Adrenal gland (tissue), 12 donors: ENCODE measurements around the gene PHYHD1. TPM values are rescaled to one million over a fixed set of nuclear protein-coding genes. Genes with fewer than 3 reads are reported as not detected.

ENCODE experiments used
- DNase-seq, 7 donors: peaks; one replicate each; pipeline ENCODE4 v3.0.0-alpha.2; 2019 to 2020
- H3K27ac ChIP-seq, 5 donors: fragments of 200-600 bp; sonication (generic) in 4 of 5; 1 replicate in 3 of 5; 2 replicates in 2 of 5; pipeline versions ENCODE4 v1.5.1 to v1.8.0; 2016 to 2020; ENCODE audit warnings: mild to moderate bottlenecking in 1 of 5
- H3K27me3 ChIP-seq: fragments of 200-600 bp; 2 replicates; pipeline ENCODE4 v1.8.0; 2021
- H3K36me3 ChIP-seq, 2 donors: fragments of 200-600 bp; replicated peaks in 1 of 2; 1 replicate in 1 of 2; 2 replicates in 1 of 2; pipeline versions ENCODE4 v1.5.1 to v1.8.0; 2018 to 2022
- H3K4me1 ChIP-seq, 2 donors: fragments of 200-600 bp; replicated peaks in 1 of 2; 1 replicate in 1 of 2; 2 replicates in 1 of 2; pipeline versions ENCODE4 v1.5.1 to v1.8.0; 2018 to 2021
- H3K4me3 ChIP-seq, 4 donors: fragments of 200-600 bp; sonication (generic) in 3 of 4; one replicate each; pipeline ENCODE4 v1.5.1; 2016 to 2018
- H3K9me3 ChIP-seq, 3 donors: fragments of 200-600 bp; sonication (generic) in 1 of 3; replicated peaks in 1 of 3; 1 replicate in 2 of 3; 2 replicates in 1 of 3; pipeline versions ENCODE4 v1.5.1 to v1.8.0; 2016 to 2021
- POLR2A ChIP-seq, 2 donors: fragments of 450-650 bp; IDR thresholded peaks; one replicate each; pipeline ENCODE4 v1.6.1; 2017; ENCODE audit warnings: antibody characterized with exemption in 2 of 2, mild to moderate bottlenecking in 2 of 2, moderate library complexity in 1 of 2
- WGBS, 4 donors: extraction: QIAGEN DNeasy Blood & Tissue Kit in 2 of 4; methylation state at CpG; one replicate each; pipeline versions ENCODE4 v1.1.5 to v1.1.7; 2013 to 2017; 5-methylcytosine and 5-hydroxymethylcytosine counted together
- intact Hi-C, 2 donors: fragments of 100-400 bp; cut with DNase I; formaldehyde crosslinking; loops; one replicate each; pipeline versions ENCODE4 v1.14.1 to v1.15.0; 2022 to 2023
- polyA plus RNA-seq, 3 donors: library from polyadenylated mRNA; stranded (reverse); fragments of 200-250 nt in 2 of 3; fragments of 350-450 nt in 1 of 3; fragmentation: Illumina TruSeq in 1 of 3; extraction: RNeasy Lipid Tissue Mini Kit (QIAGEN cat#74804) in 1 of 3; gene quantifications; one replicate each; pipeline ENCODE4 v1.2.3, GENCODE V29; 2013 to 2014
- total RNA-seq, 9 donors: library from RNA; depleted of rRNA in 4 of 9; stranded (reverse); fragments of >200 nt in 4 of 9; fragments of 120-200 nt in 1 of 9; fragmentation: NEBNext Ultra II Directional in 1 of 9; extraction: Animal tissue kit (Norgen Biotek cat#: 25700) in 1 of 9; gene quantifications; one replicate each; pipeline versions ENCODE4 v1.1.0 to v1.2.4, GENCODE V29; 2013 to 2023
- TF ChIP-seq, protein P1 (sequence below), 6 experiments: fragments of 450-650 bp in 4 of 6; fragments of 200-600 bp in 2 of 6; sonication (generic) in 1 of 6; IDR thresholded peaks; 1 replicate in 5 of 6; 2 replicates in 1 of 6; pipeline versions ENCODE4 v1.5.1 to v1.8.0; 2016 to 2021; ENCODE audit warnings: antibody characterized with exemption in 6 of 6, mild to moderate bottlenecking in 2 of 6, moderate library complexity in 1 of 6
- donor health status: healthy with polysubstance abuse.
- donor health status: Bipolar disorder and iron deficiency.
- donor health status: DM: yes; HTN: yes; CAD: no.
- donor health status: DM: no; HTN: no; CAD: no.
- donor health status: DM: no; HTN: no; CAD: no.
- donor health status: DM: yes; HTN: yes; CAD: no.

Gene PHYHD1
- total and polyA plus RNA-seq, 12 donors, result 9.1 to 86.6 (median 30.9) TPM

DNA sequence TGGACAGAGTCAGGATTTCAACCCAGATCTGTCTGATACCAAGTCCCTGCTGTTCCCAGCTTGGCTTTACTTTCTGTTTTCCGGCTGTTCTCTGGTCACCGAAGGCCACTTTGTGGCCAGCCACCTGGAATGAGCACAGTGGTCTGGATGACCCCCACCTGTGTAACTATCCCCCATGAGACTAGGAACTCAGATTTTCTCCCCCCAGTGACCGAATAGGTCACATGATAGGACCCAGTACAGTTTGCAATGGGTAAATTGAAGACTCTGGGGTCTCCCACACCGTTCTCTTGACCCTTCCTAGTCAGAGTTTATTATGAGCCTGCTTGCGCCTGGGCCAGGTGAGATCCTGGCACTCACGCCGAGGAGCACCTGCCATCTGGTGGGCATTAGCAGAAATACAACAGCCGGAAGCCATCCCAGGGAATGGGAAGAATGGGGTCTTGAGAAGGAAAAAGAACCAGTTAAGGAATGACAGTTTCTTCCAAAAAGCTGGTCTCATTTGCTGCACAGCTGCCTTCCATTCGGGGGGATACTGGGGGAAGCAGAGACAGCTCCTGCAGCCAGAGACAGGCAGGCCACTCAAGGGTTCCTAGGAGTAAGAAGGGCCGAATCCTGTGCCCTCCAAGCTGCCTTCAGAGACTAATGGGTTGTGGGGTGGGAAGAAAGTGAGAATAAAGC lies 7.1 kb downstream of the PHYHD1 start:
- no peak overlapping the region for H3K27ac ChIP-seq
- TF ChIP-seq POLR2A (IDR thresholded peaks at IDR 0.05), result no peak
- TF ChIP-seq, protein P1, sequence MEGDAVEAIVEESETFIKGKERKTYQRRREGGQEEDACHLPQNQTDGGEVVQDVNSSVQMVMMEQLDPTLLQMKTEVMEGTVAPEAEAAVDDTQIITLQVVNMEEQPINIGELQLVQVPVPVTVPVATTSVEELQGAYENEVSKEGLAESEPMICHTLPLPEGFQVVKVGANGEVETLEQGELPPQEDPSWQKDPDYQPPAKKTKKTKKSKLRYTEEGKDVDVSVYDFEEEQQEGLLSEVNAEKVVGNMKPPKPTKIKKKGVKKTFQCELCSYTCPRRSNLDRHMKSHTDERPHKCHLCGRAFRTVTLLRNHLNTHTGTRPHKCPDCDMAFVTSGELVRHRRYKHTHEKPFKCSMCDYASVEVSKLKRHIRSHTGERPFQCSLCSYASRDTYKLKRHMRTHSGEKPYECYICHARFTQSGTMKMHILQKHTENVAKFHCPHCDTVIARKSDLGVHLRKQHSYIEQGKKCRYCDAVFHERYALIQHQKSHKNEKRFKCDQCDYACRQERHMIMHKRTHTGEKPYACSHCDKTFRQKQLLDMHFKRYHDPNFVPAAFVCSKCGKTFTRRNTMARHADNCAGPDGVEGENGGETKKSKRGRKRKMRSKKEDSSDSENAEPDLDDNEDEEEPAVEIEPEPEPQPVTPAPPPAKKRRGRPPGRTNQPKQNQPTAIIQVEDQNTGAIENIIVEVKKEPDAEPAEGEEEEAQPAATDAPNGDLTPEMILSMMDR (IDR thresholded peaks at IDR 0.05), result peak; percentile 78 to 92 (median 88)
- 26 to 32% (median 28%) methylated on average over 9 to 10 of the region's 10 CpGs for WGBS, 4 donors
- no peaks in the 10 kb centered on the region for H3K36me3 ChIP-seq
- no peaks in the 10 kb centered on the region for H3K9me3 ChIP-seq
- H3K27me3 ChIP-seq, result no peaks in the 10 kb centered on the region
- peaks cover 2 to 10% of the 10 kb centered on the region in 2 donors for H3K4me1 ChIP-seq
- intact Hi-C loops, result loop anchor here (2.0 to 5.0 kb wide), 2 partner anchors 65 to 66 kb away; no protein-coding TSS in a partner anchor
- DNase-seq, result peak in 6 of 7 donors; percentile 42 to 78 (median 58)
- no peak overlapping the region for H3K4me3 ChIP-seq

DNA sequence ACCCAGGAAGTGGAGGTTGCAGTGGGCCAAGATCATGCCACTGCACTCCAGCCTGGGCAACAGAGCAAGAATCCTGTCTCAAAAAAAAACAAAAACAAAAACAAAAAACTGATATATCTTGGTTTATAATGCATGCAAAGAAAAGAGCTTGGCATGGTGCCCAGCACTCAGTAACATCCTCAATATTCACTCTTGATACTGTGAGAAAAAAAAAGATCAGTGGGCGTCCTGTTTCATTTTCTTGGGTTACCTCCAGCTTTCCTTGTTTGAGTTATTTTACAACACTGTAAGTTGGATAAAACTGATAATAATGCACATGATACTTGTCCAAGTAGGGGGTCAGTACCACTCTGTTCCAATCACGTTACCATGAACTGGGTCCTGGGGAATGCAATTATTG lies 7.8 kb downstream of the PHYHD1 start:
- intact Hi-C loops, result loop anchor here in 1 of 2 donors (5.0 kb wide), 1 partner anchor 66 kb away; no protein-coding TSS in a partner anchor
- Histone ChIP-seq H3K36me3 (no peaks in the 10 kb centered on the region), H3K9me3 (no peaks in the 10 kb centered on the region), H3K27ac (no peak overlapping the region), H3K4me3 (no peak overlapping the region), H3K4me1 (peaks cover 0 to 6% of the 10 kb centered on the region in 2 donors), H3K27me3 (no peaks in the 10 kb centered on the region)
- TF ChIP-seq, protein P1 (IDR thresholded peaks at IDR 0.05), result no peak
- TF ChIP-seq POLR2A (IDR thresholded peaks at IDR 0.05), result no peak
- WGBS, 4 donors, result 71 to 80% (median 78%) methylated on average over 2 of the region's 2 CpGs
- DNase-seq, result peak in 1 of 7 donors; percentile 43

DNA sequence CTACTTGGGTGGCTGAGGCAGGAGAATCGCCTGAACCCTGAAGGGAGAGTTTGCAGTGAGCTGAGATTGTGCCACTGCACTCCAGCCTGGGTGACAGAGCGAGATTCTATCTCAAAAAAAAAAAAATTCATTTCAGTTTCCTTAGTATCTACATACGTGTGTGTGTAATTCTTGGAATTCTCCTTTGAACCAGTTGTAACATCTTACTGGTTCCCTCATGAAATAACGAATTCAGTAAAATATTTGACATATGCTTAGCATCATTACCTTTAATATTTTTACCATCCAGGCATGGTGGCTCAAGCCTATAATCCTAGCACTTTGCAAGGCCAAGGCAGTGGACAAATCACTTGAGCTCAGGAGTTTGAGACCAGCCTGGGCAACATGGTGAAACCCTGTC lies 8.8 kb downstream of the PHYHD1 start:
- H3K4me1 ChIP-seq, result peaks cover 0 to 6% of the 10 kb centered on the region in 2 donors
- no peaks in the 10 kb centered on the region for H3K27me3 ChIP-seq
- WGBS, 4 donors, result 88 to 93% (median 89%) methylated on average over 4 of the region's 4 CpGs
- TF ChIP-seq POLR2A (IDR thresholded peaks at IDR 0.05), result no peak
- TF ChIP-seq, protein P1 (IDR thresholded peaks at IDR 0.05), result no peak
- no peak overlapping the region for H3K4me3 ChIP-seq
- intact Hi-C loops, result loop anchor here in 1 of 2 donors (5.0 kb wide), 1 partner anchor 67 kb away; no protein-coding TSS in a partner anchor
- no peak for DNase-seq
- H3K36me3 ChIP-seq, result no peaks in the 10 kb centered on the region
- H3K9me3 ChIP-seq, result no peaks in the 10 kb centered on the region
- H3K27ac ChIP-seq, result no peak overlapping the region

DNA sequence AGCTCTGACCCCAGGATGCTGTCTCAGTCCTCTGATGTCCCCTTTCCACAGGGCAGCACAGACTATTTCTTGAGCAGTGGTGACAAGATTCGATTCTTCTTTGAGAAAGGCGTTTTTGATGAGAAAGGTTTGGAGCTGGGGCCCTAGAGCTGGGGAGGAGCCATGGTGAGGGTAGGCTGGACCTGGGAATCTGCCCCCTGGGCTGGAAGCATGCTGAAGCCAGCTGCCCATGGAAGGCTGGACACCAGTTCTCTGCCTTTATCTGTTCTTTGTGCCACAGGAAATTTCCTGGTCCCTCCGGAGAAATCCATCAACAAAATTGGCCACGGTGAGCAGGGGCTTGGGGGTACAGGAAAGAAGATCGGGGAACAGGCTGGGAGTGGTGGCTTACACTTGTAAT lies 12.9 kb downstream of the PHYHD1 start:
- no peak for DNase-seq
- Histone ChIP-seq H3K27ac (no peak overlapping the region), H3K4me3 (no peak overlapping the region), H3K36me3 (no peaks in the 10 kb centered on the region), H3K27me3 (no peaks in the 10 kb centered on the region), H3K9me3 (no peaks in the 10 kb centered on the region), H3K4me1 (no peaks in the 10 kb centered on the region)
- intact Hi-C loops, result no loop called here
- TF ChIP-seq, protein P1 (IDR thresholded peaks at IDR 0.05), result no peak
- TF ChIP-seq POLR2A (IDR thresholded peaks at IDR 0.05), result no peak
- 77 to 89% (median 86%) methylated on average over 5 of the region's 5 CpGs for WGBS, 4 donors
